GM21390 (cell line): ENCODE data around the gene ATAD2B.
"Not testable (repeated sequence)": the region's sequence is repeated elsewhere in the genome, so short reads cannot be mapped to it uniquely, and the experiment has no call there.

Experiments
- ATAC-seq: cut with Tn5 transposase; IDR thresholded peaks from one replicate; pipeline ENCODE4 v1.9.1; 2021; ENCODE audit not compliant: unreplicated experiment

The ATAD2B gene

GRCh38 chr2:23753291-23754010 is 173.5 kb downstream of the ATAD2B start:
- no peak for ATAC-seq

GRCh38 chr2:23751747-23752265 is 175.1 kb downstream of the ATAD2B start:
- no peak for ATAC-seq

- ATAC-seq, result no peak
These were observed 180.6 kb downstream of the ATAD2B start for GRCh38 chr2:23746141-23746863.

- no peak for ATAC-seq
These were observed 181.2 kb downstream of the ATAD2B start for GRCh38 chr2:23745726-23746105.

GRCh38 chr2:23745068-23745725 is 181.7 kb downstream of the ATAD2B start:
- ATAC-seq, result no peak

GRCh38 chr2:23736783-23737182 is 190.1 kb downstream of the ATAD2B start:
- ATAC-seq, result not testable (repeated sequence)

- no peak for ATAC-seq
These were observed 192.5 kb downstream of the ATAD2B start for GRCh38 chr2:23734416-23734815.

- not testable (repeated sequence) for ATAC-seq
These were observed 203.9 kb downstream of the ATAD2B start for GRCh38 chr2:23723029-23723428.

GRCh38 chr2:23722255-23722654 is 204.7 kb downstream of the ATAD2B start:
- ATAC-seq, result no peak

GRCh38 chr2:23721454-23721826 is 205.5 kb downstream of the ATAD2B start:
- ATAC-seq, result no peak

GRCh38 chr2:23720705-23721453 is 206.0 kb downstream of the ATAD2B start:
- ATAC-seq, result no peak

GRCh38 chr2:23719716-23720115 is 207.2 kb downstream of the ATAD2B start:
- ATAC-seq, result no peak

GRCh38 chr2:23718931-23719700 is 207.8 kb downstream of the ATAD2B start:
- ATAC-seq, result no peak

GRCh38 chr2:23713351-23713750 is 213.6 kb downstream of the ATAD2B start:
- no peak for ATAC-seq

- no peak for ATAC-seq
These were observed 214.2 kb downstream of the ATAD2B start for GRCh38 chr2:23712756-23713151.

GRCh38 chr2:23711979-23712755 is 214.8 kb downstream of the ATAD2B start:
- no peak for ATAC-seq

GRCh38 chr2:23709311-23709710 is 217.6 kb downstream of the ATAD2B start:
- no peak for ATAC-seq

GRCh38 chr2:23708771-23709170 is 218.2 kb downstream of the ATAD2B start:
- no peak for ATAC-seq

GRCh38 chr2:23707096-23707495 is 219.8 kb downstream of the ATAD2B start:
- no peak for ATAC-seq
